ENCODE measurements around the gene C2orf92.

The C2orf92 gene

DNA sequence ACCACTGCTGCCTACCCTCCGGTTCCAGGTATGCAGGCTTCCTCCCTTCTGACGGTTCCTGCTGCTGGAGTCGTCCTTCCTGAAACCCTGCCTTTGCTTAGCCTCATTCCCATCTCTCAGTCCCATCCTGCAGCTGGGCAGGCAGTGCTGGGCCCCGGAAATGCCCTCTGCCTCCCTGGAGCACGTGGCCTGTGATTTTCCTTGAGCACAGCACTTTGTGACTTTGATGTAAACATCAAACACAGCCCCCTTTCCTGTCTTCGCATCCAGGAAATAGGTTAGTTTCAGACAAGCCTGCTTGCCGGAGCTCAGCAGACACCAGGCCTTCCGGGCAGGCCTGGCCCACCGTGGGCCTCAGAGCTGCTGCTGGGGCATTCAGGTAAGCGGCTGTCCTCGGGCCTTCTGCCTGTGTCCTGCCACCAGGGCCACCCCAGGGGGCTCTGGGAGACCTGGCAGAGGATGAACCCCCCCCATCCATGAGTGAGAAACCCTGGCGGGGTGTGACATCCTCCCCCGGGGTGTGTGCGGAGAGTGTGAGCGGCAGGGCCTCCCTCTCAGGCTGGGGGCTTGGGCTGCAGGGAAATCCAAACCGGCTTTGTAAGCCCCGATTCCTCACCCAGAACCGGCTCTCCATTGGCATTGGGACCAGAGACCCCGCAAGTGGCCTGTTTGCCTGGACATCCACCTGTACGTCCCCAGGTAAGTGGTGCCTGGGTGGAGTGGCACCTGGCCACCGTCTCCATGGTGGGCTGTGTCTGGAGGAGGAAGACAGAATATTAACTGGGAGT is 44.0 kb downstream of the C2orf92 start, which contains the start of gene ZAP70:
TSS of gene ZAP70 (plus strand) at position 281 of the 788 bp plus-strand sequence. CDS start 10,461 bp downstream, outside the sequence.
- no peak for ATAC-seq
- TF ChIP-seq PPARA (CRISPR knock-in tag; IDR thresholded peaks at IDR 0.05; ENCODE audit: borderline replicate concordance) (no peak), TCF4 (CRISPR knock-in tag; IDR thresholded peaks at IDR 0.05; ENCODE audit: borderline replicate concordance) (no peak), GLIS3 (CRISPR knock-in tag; IDR thresholded peaks at IDR 0.05) (no peak), ISL1 (CRISPR knock-in tag; IDR thresholded peaks at IDR 0.05) (no peak), TSHZ2 (CRISPR knock-in tag; IDR thresholded peaks at IDR 0.05) (no peak), POU6F1 (CRISPR knock-in tag; IDR thresholded peaks at IDR 0.05; ENCODE audit: borderline replicate concordance, low read depth) (no peak), RARB (CRISPR knock-in tag; IDR thresholded peaks at IDR 0.05) (no peak), ZNF8 (CRISPR knock-in tag; IDR thresholded peaks at IDR 0.05) (no peak), ESRRG (CRISPR knock-in tag; IDR thresholded peaks at IDR 0.05) (no peak), ARNTL (CRISPR knock-in tag; IDR thresholded peaks at IDR 0.05; ENCODE audit: borderline replicate concordance, low read depth) (no peak), ZFP3 (CRISPR knock-in tag; IDR thresholded peaks at IDR 0.05) (no peak), SNAI2 (CRISPR knock-in tag; IDR thresholded peaks at IDR 0.05) (no peak), ZC3H10 (CRISPR knock-in tag; IDR thresholded peaks at IDR 0.05) (no peak), TOX (CRISPR knock-in tag; IDR thresholded peaks at IDR 0.05; ENCODE audit: borderline replicate concordance) (no peak)
- TF ChIP-seq, protein P1, sequence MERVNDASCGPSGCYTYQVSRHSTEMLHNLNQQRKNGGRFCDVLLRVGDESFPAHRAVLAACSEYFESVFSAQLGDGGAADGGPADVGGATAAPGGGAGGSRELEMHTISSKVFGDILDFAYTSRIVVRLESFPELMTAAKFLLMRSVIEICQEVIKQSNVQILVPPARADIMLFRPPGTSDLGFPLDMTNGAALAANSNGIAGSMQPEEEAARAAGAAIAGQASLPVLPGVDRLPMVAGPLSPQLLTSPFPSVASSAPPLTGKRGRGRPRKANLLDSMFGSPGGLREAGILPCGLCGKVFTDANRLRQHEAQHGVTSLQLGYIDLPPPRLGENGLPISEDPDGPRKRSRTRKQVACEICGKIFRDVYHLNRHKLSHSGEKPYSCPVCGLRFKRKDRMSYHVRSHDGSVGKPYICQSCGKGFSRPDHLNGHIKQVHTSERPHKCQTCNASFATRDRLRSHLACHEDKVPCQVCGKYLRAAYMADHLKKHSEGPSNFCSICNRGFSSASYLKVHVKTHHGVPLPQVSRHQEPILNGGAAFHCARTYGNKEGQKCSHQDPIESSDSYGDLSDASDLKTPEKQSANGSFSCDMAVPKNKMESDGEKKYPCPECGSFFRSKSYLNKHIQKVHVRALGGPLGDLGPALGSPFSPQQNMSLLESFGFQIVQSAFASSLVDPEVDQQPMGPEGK (CRISPR knock-in tag; IDR thresholded peaks at IDR 0.05; ENCODE audit: borderline replicate concordance) = no peak

- ATAC-seq = no peak
- TF ChIP-seq TCF4 (CRISPR knock-in tag; IDR thresholded peaks at IDR 0.05; ENCODE audit: borderline replicate concordance) (no peak), BACH2 (CRISPR knock-in tag; IDR thresholded peaks at IDR 0.05; ENCODE audit: borderline replicate concordance) (no peak), ZNF70 (CRISPR knock-in tag; IDR thresholded peaks at IDR 0.05) (no peak), ESRRG (CRISPR knock-in tag; IDR thresholded peaks at IDR 0.05) (no peak), TSHZ2 (CRISPR knock-in tag; IDR thresholded peaks at IDR 0.05) (no peak), SNAI2 (CRISPR knock-in tag; IDR thresholded peaks at IDR 0.05) (no peak)
- TF ChIP-seq, protein P1 (CRISPR knock-in tag; IDR thresholded peaks at IDR 0.05; ENCODE audit: borderline replicate concordance) = no peak
Observed at GRCh38 chr2:97714084-97714949, 44.8 kb downstream of the C2orf92 start.
